K562 (cell line): Measurements from ENCODE around the gene RNF145. TPM values are rescaled to one million over a fixed set of nuclear protein-coding genes. Genes with fewer than 3 reads are reported as not detected.

Source experiments
- BRCA1 ChIP-seq, 2 experiments: fragments of 450-650 bp in 1 of 2; sonication (generic) in 1 of 2; formaldehyde crosslinking in 1 of 2; IDR thresholded peaks; 2 replicates each; pipeline versions ENCODE4 v1.5.0 to v1.6.1; 2017 to 2020; ENCODE audit warnings: mild to moderate bottlenecking in 1 of 2, missing genetic modification reagents in 1 of 2
- CC2D1A ChIP-seq: fragments of 450-650 bp; IDR thresholded peaks from 2 replicates; pipeline ENCODE4 v1.6.1; 2017; ENCODE audit warnings: mild to moderate bottlenecking
- MAFF ChIP-seq: IDR thresholded peaks from 2 replicates; pipeline ENCODE4 v1.6.1; 2012; ENCODE audit warnings: low read length, improper control_type of control experiment
- MECOM ChIP-seq: fragments of 250-450 bp; sonication (Bioruptor Pico); IDR thresholded peaks from 2 replicates; pipeline ENCODE4 v1.8.0; 2022; ENCODE audit warnings: inconsistent platforms
- NR2C2 ChIP-seq, 2 experiments: fragments of 200-800 bp in 1 of 2; sonication (Bioruptor generic) in 1 of 2; sonication (generic) in 1 of 2; formaldehyde crosslinking in 1 of 2; IDR thresholded peaks; 2 replicates each; pipeline versions ENCODE4 v1.6.1 to v1.8.0; 2016 to 2022; ENCODE audit warnings: mild to moderate bottlenecking in 1 of 2, missing compliant biosample characterization in 1 of 2, missing genetic modification characterization in 1 of 2, missing genetic modification reagents in 1 of 2
- POLR3A ChIP-seq: IDR thresholded peaks from 2 replicates; pipeline ENCODE4 v1.6.1; 2011; ENCODE audit warnings: borderline replicate concordance, mild to moderate bottlenecking, moderate library complexity; ENCODE audit not compliant: insufficient read length, insufficient read depth; ENCODE audit errors: extremely low read depth
- TCF7 ChIP-seq: sonication (generic); IDR thresholded peaks from 2 replicates; pipeline ENCODE4 v1.6.1; 2016; ENCODE audit warnings: antibody characterized with exemption, borderline replicate concordance
- TOE1 ChIP-seq, 2 experiments: fragments of 450-650 bp in 1 of 2; sonication (generic) in 1 of 2; formaldehyde crosslinking in 1 of 2; IDR thresholded peaks; 2 replicates each; pipeline versions ENCODE4 v1.7.1 to v1.8.0; 2016 to 2022; ENCODE audit warnings: borderline replicate concordance in 2 of 2, mild to moderate bottlenecking in 2 of 2, antibody characterized with exemption in 1 of 2, inconsistent platforms in 1 of 2, low read depth in 1 of 2, missing genetic modification reagents in 1 of 2, moderate library complexity in 1 of 2
- VEZF1 ChIP-seq: fragments of 200-800 bp; sonication (Bioruptor generic); IDR thresholded peaks from 2 replicates; pipeline ENCODE4 v1.6.1; 2017; ENCODE audit warnings: missing genetic modification characterization, missing compliant biosample characterization
- ZNF347 ChIP-seq: fragments of 450-650 bp; formaldehyde crosslinking; IDR thresholded peaks from 2 replicates; pipeline ENCODE4 v1.4.0; 2020; ENCODE audit warnings: low read depth, mild to moderate bottlenecking, moderate library complexity
- ZNF41 ChIP-seq: fragments of 250-450 bp; sonication (Bioruptor Pico); conservative IDR thresholded peaks from 2 replicates; pipeline ENCODE4 v1.4.0; 2020; ENCODE audit warnings: mild to moderate bottlenecking
- polyA plus RNA-seq, 8 experiments: library from polyadenylated mRNA; depleted of rRNA in 4 of 8; stranded (reverse) in 5 of 8; unstranded in 3 of 8; fragments of >200 nt; fragmentation: Nextera tagmentation in 2 of 8; fragmentation: Illumina TruSeq in 1 of 8; extraction: Ambion mirVana in 2 of 8; extraction: Trizol in 1 of 8; gene quantifications; 2 replicates each; pipeline versions ENCODE4 v1.2.1 to v1.2.3, GENCODE V29; 2011 to 2014; ENCODE audit warnings: inconsistent platforms in 1 of 8, missing spikeins in 1 of 8
- total RNA-seq, 7 experiments: library from RNA; depleted of rRNA in 6 of 7; stranded (reverse); fragments of >200 nt in 6 of 7; fragmentation: Illumina TruSeq in 2 of 7; extraction: Trizol in 2 of 7; gene quantifications; 2 replicates each; pipeline versions ENCODE4 v1.2.1 to v1.2.3, GENCODE V29; 2011 to 2021; ENCODE audit warnings: low replicate concordance in 1 of 7

The RNF145 gene
- total and polyA plus RNA-seq, 9 of the 15 experiments (the other 6 are each of a cell fraction or from before 2014, with no cell fraction given): 13.6 to 40.7 (median 25.4) TPM

- TF ChIP-seq TOE1 (IDR thresholded peaks at IDR 0.05; ENCODE audit: borderline replicate concordance): peak; percentile 83
- no peak for TF ChIP-seq TOE1 (CRISPR knock-in tag; IDR thresholded peaks at IDR 0.05; ENCODE audit: borderline replicate concordance, low read depth)
- no peak for TF ChIP-seq CC2D1A
- TF ChIP-seq ZNF41: no peak
- no peak for TF ChIP-seq BRCA1 (IDR thresholded peaks at IDR 0.05)
- TF ChIP-seq BRCA1 (CRISPR knock-in tag; IDR thresholded peaks at IDR 0.05): no peak
- no peak for TF ChIP-seq MECOM (CRISPR knock-in tag)
- TF ChIP-seq MAFF: no peak
- no peak for TF ChIP-seq POLR3A
- TF ChIP-seq ZNF347: no peak
- no peak for TF ChIP-seq TCF7
- TF ChIP-seq NR2C2 (CRISPR knock-in tag; IDR thresholded peaks at IDR 0.05): no peak
- TF ChIP-seq NR2C2 (tag; IDR thresholded peaks at IDR 0.05): no peak
- TF ChIP-seq VEZF1 (CRISPR knock-in tag): no peak
Observed at GRCh38 chr5:159207222-159207685, 2.1 kb downstream of the RNF145 start (continued).
